Uterus (tissue), 4 donors: ENCODE results near the gene ZNF521. TPM values are rescaled to one million over a fixed set of nuclear protein-coding genes. Genes with fewer than 3 reads are reported as not detected.

Source experiments
- DNase-seq, 2 donors: peaks; one replicate each; pipeline ENCODE4 v3.0.0-alpha.2; 2019 to 2020
- H3K27ac ChIP-seq, 2 donors: fragments of 200-600 bp; sonication (generic); 1 replicate in 1 of 2; 2 replicates in 1 of 2; pipeline ENCODE4 v1.5.1; 2016 to 2018
- H3K27me3 ChIP-seq, 2 donors: fragments of 200-600 bp; sonication (generic); one replicate each; pipeline ENCODE4 v1.5.1; 2018 to 2019; ENCODE audit warnings: control low read depth in 1 of 2
- H3K36me3 ChIP-seq, 2 donors: fragments of 200-600 bp; sonication (generic); one replicate each; pipeline ENCODE4 v1.5.1; 2019; ENCODE audit warnings: control low read depth in 1 of 2
- H3K4me1 ChIP-seq, 2 donors: fragments of 200-600 bp; sonication (generic); one replicate each; pipeline ENCODE4 v1.5.1; 2018 to 2019; ENCODE audit warnings: control low read depth in 1 of 2
- H3K4me3 ChIP-seq, 2 donors: fragments of 200-600 bp; sonication (generic); 1 replicate in 1 of 2; 2 replicates in 1 of 2; pipeline ENCODE4 v1.5.1; 2018 to 2019; ENCODE audit warnings: mild to moderate bottlenecking in 1 of 2
- H3K9me3 ChIP-seq, 2 donors: fragments of 200-600 bp; sonication (generic); one replicate each; pipeline ENCODE4 v1.5.1; 2019; ENCODE audit warnings: control low read depth in 1 of 2
- CTCF ChIP-seq, 4 experiments: fragments of 200-600 bp in 2 of 4; fragments of 450-650 bp in 2 of 4; sonication (generic) in 2 of 4; IDR thresholded peaks; one replicate each; pipeline ENCODE4 v1.5.1; 2016 to 2019; ENCODE audit warnings: antibody characterized with exemption in 4 of 4, mild to moderate bottlenecking in 2 of 4, moderate library complexity in 1 of 4
- POLR2A ChIP-seq, 2 donors: fragments of 450-650 bp; IDR thresholded peaks; one replicate each; pipeline ENCODE4 v1.6.1; 2016; ENCODE audit warnings: antibody characterized with exemption in 2 of 2, mild to moderate bottlenecking in 1 of 2, moderate library complexity in 1 of 2
- intact Hi-C: fragments of 100-400 bp; cut with DNase I; formaldehyde crosslinking; loops from one replicate; pipeline ENCODE4 v1.15.1; 2023; ENCODE audit warnings: low total_unique reads
- total RNA-seq, 4 donors: library from RNA; depleted of rRNA in 3 of 4; stranded (reverse); fragments of >200 nt in 3 of 4; gene quantifications; one replicate each; pipeline versions ENCODE4 v1.1.0 to v1.2.4, GENCODE V29; 2014 to 2023
- donor health status: DM: yes; HTN: yes; CAD: no.

The ZNF521 gene
- total RNA-seq, 4 donors from 2014 or later, result 47.4 to 116 (median 72.8) TPM

- no peaks in the 10 kb centered on the region for H3K4me1 ChIP-seq
- no peaks in the 10 kb centered on the region for H3K27me3 ChIP-seq
- no peak for TF ChIP-seq CTCF (IDR thresholded peaks at IDR 0.05)
- TF ChIP-seq POLR2A (IDR thresholded peaks at IDR 0.05), result no peak
- intact Hi-C loops, result no loop called here
- H3K36me3 ChIP-seq, result no peaks in the 10 kb centered on the region
- no peak for DNase-seq
- H3K4me3 ChIP-seq, result no peak overlapping the region
- H3K9me3 ChIP-seq, result no peaks in the 10 kb centered on the region
- H3K27ac ChIP-seq, result no peak overlapping the region
Measured at GRCh38 chr18:25061395-25061794, 290.6 kb downstream of the ZNF521 start.

DNA sequence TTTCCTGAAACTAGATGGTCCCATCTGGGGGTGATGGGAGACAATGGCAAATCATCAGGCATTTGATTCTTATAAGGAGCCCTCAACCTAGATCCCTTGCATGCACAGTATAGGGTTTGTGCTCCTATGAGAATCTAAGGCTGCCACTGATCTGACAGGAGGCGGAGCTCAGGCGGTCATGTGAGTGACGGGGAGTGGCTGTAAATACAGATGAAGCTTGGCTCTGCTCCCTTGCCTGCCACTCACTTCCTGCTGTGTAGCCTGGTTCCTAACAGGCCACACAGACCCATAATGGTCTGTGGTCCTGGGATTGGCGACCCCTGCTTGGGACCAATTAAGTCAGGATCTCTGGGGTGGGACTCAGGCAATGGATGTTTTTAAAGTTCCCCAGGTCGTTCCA is 293.4 kb downstream of the ZNF521 start:
- no peak overlapping the region for H3K27ac ChIP-seq
- no peaks in the 10 kb centered on the region for H3K9me3 ChIP-seq
- no peaks in the 10 kb centered on the region for H3K4me1 ChIP-seq
- DNase-seq, result no peak
- H3K36me3 ChIP-seq, result no peaks in the 10 kb centered on the region
- intact Hi-C loops, result no loop called here
- TF ChIP-seq CTCF (IDR thresholded peaks at IDR 0.05), result no peak
- no peak for TF ChIP-seq POLR2A (IDR thresholded peaks at IDR 0.05)
- no peak overlapping the region for H3K4me3 ChIP-seq
- no peaks in the 10 kb centered on the region for H3K27me3 ChIP-seq

DNA sequence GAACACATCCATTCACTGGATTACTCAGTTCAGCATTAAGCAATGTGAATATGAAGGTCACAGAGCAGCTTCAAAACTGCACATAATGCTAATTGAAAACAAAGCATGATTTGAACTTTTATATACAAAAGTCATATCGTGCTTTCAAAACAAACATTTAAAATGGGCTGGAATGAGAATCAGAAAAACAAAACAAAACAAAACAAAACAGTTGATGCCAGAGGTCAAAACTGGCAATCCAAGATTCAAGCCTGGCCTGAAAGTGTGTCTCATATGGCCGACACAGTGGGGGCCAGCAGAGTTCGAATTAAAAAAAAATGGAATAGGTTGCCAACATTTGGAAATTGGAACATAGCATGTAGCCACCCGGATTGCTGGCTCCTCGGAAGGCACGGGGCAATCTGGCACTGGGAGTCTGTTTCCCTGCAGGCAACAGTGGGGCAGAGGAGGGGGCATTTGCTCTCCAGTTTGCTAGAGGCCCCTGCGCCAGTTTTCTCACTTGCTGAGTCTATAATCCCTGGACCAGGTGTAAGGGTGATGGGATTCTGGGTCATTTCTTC is 294.4 kb downstream of the ZNF521 start:
- Histone ChIP-seq H3K4me1 (no peaks in the 10 kb centered on the region), H3K27me3 (no peaks in the 10 kb centered on the region), H3K9me3 (no peaks in the 10 kb centered on the region), H3K36me3 (no peaks in the 10 kb centered on the region), H3K4me3 (no peak overlapping the region), H3K27ac (no peak overlapping the region)
- intact Hi-C loops, result no loop called here
- TF ChIP-seq POLR2A (IDR thresholded peaks at IDR 0.05), result no peak
- no peak for TF ChIP-seq CTCF (IDR thresholded peaks at IDR 0.05)
- DNase-seq, result no peak

- Histone ChIP-seq H3K27me3 (no peaks in the 10 kb centered on the region), H3K27ac (no peak overlapping the region), H3K4me1 (no peaks in the 10 kb centered on the region), H3K36me3 (no peaks in the 10 kb centered on the region), H3K4me3 (no peak overlapping the region), H3K9me3 (no peaks in the 10 kb centered on the region)
- DNase-seq, result no peak
- intact Hi-C loops, result no loop called here
- TF ChIP-seq CTCF (IDR thresholded peaks at IDR 0.05), result no peak
- no peak for TF ChIP-seq POLR2A (IDR thresholded peaks at IDR 0.05)
Measured at GRCh38 chr18:25056429-25056828, 295.5 kb downstream of the ZNF521 start.

DNA sequence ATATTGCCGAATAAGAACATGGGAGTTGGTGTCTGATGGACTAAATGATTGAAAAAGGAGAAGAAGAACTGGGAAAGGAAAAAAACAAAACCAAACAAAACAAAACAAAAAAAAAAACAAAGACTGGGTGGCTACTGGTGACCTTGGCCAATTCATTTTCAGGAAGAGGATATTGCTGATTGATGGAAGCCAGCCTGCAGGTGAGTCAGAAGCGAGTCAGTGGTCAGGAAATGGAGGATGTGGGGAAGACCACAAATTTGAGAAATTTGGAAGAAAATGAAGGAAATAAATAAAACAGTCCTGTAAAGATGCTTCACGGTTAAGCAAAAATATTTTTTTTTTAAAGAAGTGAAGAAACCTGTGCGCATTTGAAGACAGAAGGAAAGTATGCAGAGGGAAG is 296.9 kb downstream of the ZNF521 start:
- TF ChIP-seq CTCF (IDR thresholded peaks at IDR 0.05) (no peak), POLR2A (IDR thresholded peaks at IDR 0.05) (no peak)

More for the DNA sequence above, 296.9 kb downstream of the ZNF521 start:
- no peak overlapping the region for H3K27ac ChIP-seq
- no peaks in the 10 kb centered on the region for H3K4me1 ChIP-seq
- no peaks in the 10 kb centered on the region for H3K36me3 ChIP-seq
- intact Hi-C loops, result no loop called here
- no peak for DNase-seq
- H3K27me3 ChIP-seq, result no peaks in the 10 kb centered on the region
- H3K4me3 ChIP-seq, result no peak overlapping the region
- H3K9me3 ChIP-seq, result no peaks in the 10 kb centered on the region
